NCI-H1092 treated with DMSO at 0.1 percent for 48 hours (cell line): Measurements from ENCODE around the gene NID1.

Source experiments
- DNase-seq: peaks from one replicate; lab custom pipeline; 2025; lab: John Stamatoyannopoulos, UW

NID1 gene

GRCh38 chr1:236063919-236064673, 794 bp downstream of the NID1 start:
- no peak for DNase-seq

GRCh38 chr1:236063551-236063918, 1.4 kb downstream of the NID1 start:
- DNase-seq = no peak

- no peak for DNase-seq
Observed at GRCh38 chr1:236060286-236060685, 4.6 kb downstream of the NID1 start.

GRCh38 chr1:236059011-236059410, 5.9 kb downstream of the NID1 start:
- DNase-seq = no peak

GRCh38 chr1:236058141-236058934, 6.6 kb downstream of the NID1 start:
- no peak for DNase-seq

- no peak for DNase-seq
Observed at GRCh38 chr1:236057546-236057945, 7.3 kb downstream of the NID1 start.

GRCh38 chr1:236052232-236052993, 12.5 kb downstream of the NID1 start:
- DNase-seq = no peak

- no peak for DNase-seq
Observed at GRCh38 chr1:236051242-236051791, 13.6 kb downstream of the NID1 start.

GRCh38 chr1:236045771-236046170, 19.1 kb downstream of the NID1 start:
- no peak for DNase-seq

GRCh38 chr1:236044341-236044740, 20.5 kb downstream of the NID1 start:
- DNase-seq = no peak

- no peak for DNase-seq
Observed at GRCh38 chr1:236041631-236042618, 23.0 kb downstream of the NID1 start.

GRCh38 chr1:236039740-236040685, 24.9 kb downstream of the NID1 start:
- peak; percentile 33 for DNase-seq

GRCh38 chr1:236038034-236038433, 26.9 kb downstream of the NID1 start:
- DNase-seq = no peak

GRCh38 chr1:236035681-236036101, 29.2 kb downstream of the NID1 start:
- no peak for DNase-seq

- no peak for DNase-seq
Observed at GRCh38 chr1:236033336-236033735, 31.6 kb downstream of the NID1 start.

- DNase-seq = no peak
Observed at GRCh38 chr1:236030534-236030933, 34.4 kb downstream of the NID1 start.

GRCh38 chr1:236029428-236029940, 35.4 kb downstream of the NID1 start:
- DNase-seq = no peak

- no peak for DNase-seq
Observed at GRCh38 chr1:236027104-236027503, 37.8 kb downstream of the NID1 start.

GRCh38 chr1:236025836-236026235, 39.1 kb downstream of the NID1 start:
- no peak for DNase-seq

- no peak for DNase-seq
Observed at GRCh38 chr1:236024641-236025040, 40.2 kb downstream of the NID1 start.
